Spleen (tissue), 11 donors: ENCODE measurements around the gene GNL3. TPM values are rescaled to one million over a fixed set of nuclear protein-coding genes. Genes with fewer than 3 reads are reported as not detected.

ENCODE experiments used
- DNase-seq: peaks from one replicate; pipeline ENCODE4 v3.0.0-alpha.2; 2020
- H3K27ac ChIP-seq, 8 donors: fragments of 200-600 bp; sonication (generic) in 7 of 8; 1 replicate in 4 of 8; 2 replicates in 4 of 8; pipeline versions ENCODE4 v1.5.0 to v1.8.0; 2016 to 2021; ENCODE audit warnings: inconsistent platforms in 4 of 8, mild to moderate bottlenecking in 4 of 8, moderate library complexity in 1 of 8
- H3K27me3 ChIP-seq, 7 donors: fragments of 200-600 bp; sonication (generic) in 6 of 7; replicated peaks in 1 of 7; 1 replicate in 4 of 7; 2 replicates in 3 of 7; pipeline versions ENCODE4 v1.5.0 to v1.8.0; 2016 to 2021; ENCODE audit warnings: inconsistent platforms in 3 of 7, mild to moderate bottlenecking in 1 of 7
- H3K36me3 ChIP-seq, 6 donors: fragments of 200-600 bp; sonication (generic) in 5 of 6; 1 replicate in 4 of 6; 2 replicates in 2 of 6; pipeline versions ENCODE4 v1.5.0 to v1.8.0; 2016 to 2021; ENCODE audit warnings: inconsistent platforms in 2 of 6
- H3K4me1 ChIP-seq, 6 donors: fragments of 200-600 bp; sonication (generic) in 5 of 6; 1 replicate in 3 of 6; 2 replicates in 3 of 6; pipeline versions ENCODE4 v1.5.0 to v1.8.0; 2016 to 2021; ENCODE audit warnings: inconsistent platforms in 3 of 6
- H3K4me3 ChIP-seq, 8 donors: fragments of 200-600 bp; sonication (generic) in 7 of 8; 1 replicate in 4 of 8; 2 replicates in 4 of 8; pipeline versions ENCODE4 v1.5.0 to v1.8.0; 2016 to 2021; ENCODE audit warnings: inconsistent platforms in 4 of 8, mild to moderate bottlenecking in 4 of 8, moderate library complexity in 2 of 8
- H3K9me3 ChIP-seq, 8 donors: fragments of 200-600 bp; sonication (generic) in 7 of 8; 1 replicate in 4 of 8; 2 replicates in 4 of 8; pipeline versions ENCODE4 v1.5.0 to v1.8.0; 2016 to 2021; ENCODE audit warnings: inconsistent platforms in 4 of 8
- POLR2A ChIP-seq, 3 donors: fragments of 450-650 bp; IDR thresholded peaks; one replicate each; pipeline ENCODE4 v1.5.1; 2017; ENCODE audit warnings: antibody characterized with exemption in 3 of 3, mild to moderate bottlenecking in 1 of 3
- POLR2AphosphoS5 ChIP-seq, 3 donors: sonication (generic); formaldehyde crosslinking; IDR thresholded peaks; one replicate each; pipeline ENCODE4 v1.5.1; 2017; ENCODE audit warnings: antibody characterized with exemption in 3 of 3
- WGBS, 5 donors: extraction: QIAGEN DNeasy Blood & Tissue Kit in 3 of 5; methylation state at CpG; one replicate each; pipeline versions ENCODE4 v1.1.5 to v1.1.7; 2013 to 2018; 5-methylcytosine and 5-hydroxymethylcytosine counted together
- intact Hi-C: fragments of 100-400 bp; cut with DNase I; formaldehyde crosslinking; loops from one replicate; pipeline ENCODE4 v1.15.0; 2023; ENCODE audit warnings: low total_unique reads
- polyA plus RNA-seq, 3 donors: library from polyadenylated mRNA; stranded (reverse); fragments of 200-250 nt; gene quantifications; one replicate each; pipeline ENCODE4 v1.2.1, GENCODE V29; 2013
- small RNA-seq, 4 donors: library from RNA; depleted of rRNA; stranded (forward); fragments of <200 nt; gene quantifications; one replicate each; pipeline ENCODE3, GENCODE V24; 2016
- total RNA-seq, 7 donors: library from RNA; depleted of rRNA in 3 of 7; stranded (reverse); fragments of >200 nt in 3 of 7; fragmentation: NEBNext Ultra II Directional in 4 of 7; extraction: Animal tissue kit (Norgen Biotek cat#: 25700) in 4 of 7; gene quantifications; one replicate each; pipeline versions ENCODE4 v1.1.0 to v1.2.1, GENCODE V29; 2016 to 2021
- TF ChIP-seq, protein P1 (sequence below), 11 experiments: fragments of 200-600 bp in 7 of 11; fragments of 450-650 bp in 4 of 11; sonication (generic) in 4 of 11; IDR thresholded peaks in 8 of 11; conservative IDR thresholded peaks in 3 of 11; 1 replicate in 7 of 11; 2 replicates in 4 of 11; pipeline versions ENCODE4 v1.4.0 to v1.8.0; 2016 to 2021; ENCODE audit warnings: antibody characterized with exemption in 11 of 11, inconsistent platforms in 4 of 11, mild to moderate bottlenecking in 1 of 11
- donor health status: healthy with polysubstance abuse.
- donor health status: DM: no; HTN: no; CAD: no; lungs with moderate emphysema.
- donor health status: DM: no; HTN: no; CAD: no.
- donor health status: Bipolar disorder and iron deficiency.
- donor health status: healthy.
- donor health status: DM: no; HTN: no; CAD: no.
- donor health status: DM: yes; HTN: yes; CAD: no.

GNL3 gene
- total and polyA plus RNA-seq, 10 donors = 49.8 to 87.8 (median 67.7) TPM

DNA sequence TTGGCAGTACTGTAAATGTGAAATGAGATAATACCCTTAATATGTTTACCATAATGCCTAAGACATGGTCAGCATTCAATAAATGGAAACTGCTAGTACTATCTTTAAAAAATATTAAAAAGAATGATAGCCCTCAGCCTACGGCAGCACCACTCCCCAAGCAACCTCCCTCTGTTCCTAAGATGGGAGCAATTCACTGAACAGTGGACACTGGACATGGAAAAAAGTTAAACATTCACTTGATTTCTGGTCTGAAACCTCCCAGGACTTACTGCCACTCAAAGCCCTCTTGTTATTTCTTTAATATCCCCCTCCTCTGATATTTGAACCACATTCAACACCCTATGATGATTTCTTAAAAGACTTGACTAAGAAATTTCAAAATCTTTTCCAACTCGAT is 57.9 kb downstream of the GNL3 start:
- no peak overlapping the region for H3K4me3 ChIP-seq
- no peaks in the 10 kb centered on the region for H3K9me3 ChIP-seq
- TF ChIP-seq POLR2A (IDR thresholded peaks at IDR 0.05) (no peak), POLR2AphosphoS5 (IDR thresholded peaks at IDR 0.05) (no peak)
- TF ChIP-seq, protein P1, sequence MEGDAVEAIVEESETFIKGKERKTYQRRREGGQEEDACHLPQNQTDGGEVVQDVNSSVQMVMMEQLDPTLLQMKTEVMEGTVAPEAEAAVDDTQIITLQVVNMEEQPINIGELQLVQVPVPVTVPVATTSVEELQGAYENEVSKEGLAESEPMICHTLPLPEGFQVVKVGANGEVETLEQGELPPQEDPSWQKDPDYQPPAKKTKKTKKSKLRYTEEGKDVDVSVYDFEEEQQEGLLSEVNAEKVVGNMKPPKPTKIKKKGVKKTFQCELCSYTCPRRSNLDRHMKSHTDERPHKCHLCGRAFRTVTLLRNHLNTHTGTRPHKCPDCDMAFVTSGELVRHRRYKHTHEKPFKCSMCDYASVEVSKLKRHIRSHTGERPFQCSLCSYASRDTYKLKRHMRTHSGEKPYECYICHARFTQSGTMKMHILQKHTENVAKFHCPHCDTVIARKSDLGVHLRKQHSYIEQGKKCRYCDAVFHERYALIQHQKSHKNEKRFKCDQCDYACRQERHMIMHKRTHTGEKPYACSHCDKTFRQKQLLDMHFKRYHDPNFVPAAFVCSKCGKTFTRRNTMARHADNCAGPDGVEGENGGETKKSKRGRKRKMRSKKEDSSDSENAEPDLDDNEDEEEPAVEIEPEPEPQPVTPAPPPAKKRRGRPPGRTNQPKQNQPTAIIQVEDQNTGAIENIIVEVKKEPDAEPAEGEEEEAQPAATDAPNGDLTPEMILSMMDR (IDR thresholded peaks at IDR 0.05 in 8 of 11, conservative IDR thresholded peaks at IDR 0.05 in 3 of 11) = no peak
- DNase-seq = no peak
- H3K27me3 ChIP-seq = no peaks in the 10 kb centered on the region
- intact Hi-C loops = no loop called here
- WGBS, 5 donors = 92 to 96% (median 93%) methylated on average over 2 of the region's 2 CpGs
- H3K27ac ChIP-seq = no peak overlapping the region
- no peaks in the 10 kb centered on the region for H3K4me1 ChIP-seq
- H3K36me3 ChIP-seq = peaks cover 7 to 100% (median 87%) of the 10 kb centered on the region in 6 donors

Small RNA genes within 50 kb of the gene (small RNA-seq; reads per million reads assigned to genes)
- gene AC006254.2 (0 reads per million in 4 donors), gene RF00569 (6,047 to 12,778 (median 8,153) reads per million in 4 donors), gene RF01183 (0 reads per million in 4 donors), gene SNORD19 (0 to 0.21 (median 0.03) reads per million in 4 donors), gene SNORD19B (0 reads per million in 4 donors), gene SNORD69 (2,218 to 2,946 (median 2,576) reads per million in 4 donors)

Other genes starting within 250 kb of the GNL3 start
- gene SEMA3G, start 240.9 kb upstream of the GNL3 start, total RNA-seq = 10 to 100 TPM in 5 of 7 donors, 1 to 10 TPM in 2; 7.9 to 20.2 (median 10.8) TPM
- gene SEMA3G, start 240.9 kb upstream of the GNL3 start, polyA plus RNA-seq = 1 to 10 TPM; 1.0 to 7.8 (median 3.5) TPM
- 1 to 10 TPM in 6 of 7 donors, under 1 TPM in 1; 0.74 to 2.2 (median 1.6) TPM for gene TNNC1, start 232.0 kb upstream of the GNL3 start, total RNA-seq
- gene TNNC1, start 232.0 kb upstream of the GNL3 start, polyA plus RNA-seq = 1 to 10 TPM; 2.2 to 5.8 (median 4.4) TPM
- 10 to 100 TPM; 72.5 to 92.7 (median 86.2) TPM for gene NISCH, start 230.4 kb upstream of the GNL3 start, total RNA-seq
- gene NISCH, start 230.4 kb upstream of the GNL3 start, polyA plus RNA-seq = 10 to 100 TPM; 18.9 to 45.1 (median 41.7) TPM
- 1,000 to 10,000 TPM in 1 of 7 donors, 100 to 1,000 TPM in 6; 351 to 1,070 (median 406) TPM for gene STAB1, start 190.7 kb upstream of the GNL3 start, total RNA-seq
- gene STAB1, start 190.7 kb upstream of the GNL3 start, polyA plus RNA-seq = 1,000 to 10,000 TPM in 2 of 3 donors, 100 to 1,000 TPM in 1; 287 to 1,994 (median 1,275) TPM
- 10 to 100 TPM in 6 of 7 donors, 1 to 10 TPM in 1; 9.3 to 26.0 (median 12.0) TPM for gene NT5DC2, start 152.2 kb upstream of the GNL3 start, total RNA-seq
- gene NT5DC2, start 152.2 kb upstream of the GNL3 start, polyA plus RNA-seq = 10 to 100 TPM in 1 of 3 donors, 1 to 10 TPM in 2; 7.8 to 11.8 (median 7.9) TPM
- 10 to 100 TPM in 3 of 7 donors, 1 to 10 TPM in 4; 2.7 to 12.8 (median 7.6) TPM for gene UQCC5, start 149.4 kb upstream of the GNL3 start, total RNA-seq
- gene UQCC5, start 149.4 kb upstream of the GNL3 start, polyA plus RNA-seq = 10 to 100 TPM; 24.8 to 41.5 (median 26.1) TPM
- gene PBRM1, start 119 bp upstream of the GNL3 start, total RNA-seq = 100 to 1,000 TPM in 3 of 7 donors, 10 to 100 TPM in 4; 60.0 to 125 (median 82.8) TPM
- 10 to 100 TPM in 1 of 3 donors, 1 to 10 TPM in 2; 5.7 to 10.6 (median 6.2) TPM for gene PBRM1, start 119 bp upstream of the GNL3 start, polyA plus RNA-seq
- gene GLT8D1, start 19.8 kb downstream of the GNL3 start, total RNA-seq = 10 to 100 TPM; 23.5 to 53.9 (median 42.4) TPM
- gene GLT8D1, start 19.8 kb downstream of the GNL3 start, polyA plus RNA-seq = 10 to 100 TPM; 21.8 to 26.3 (median 25.1) TPM
- gene SPCS1, start 20.1 kb downstream of the GNL3 start, total RNA-seq = 100 to 1,000 TPM in 3 of 7 donors, 10 to 100 TPM in 4; 56.5 to 154 (median 80.3) TPM
- 100 to 1,000 TPM in 2 of 3 donors, 10 to 100 TPM in 1; 92.4 to 125 (median 122) TPM for gene SPCS1, start 20.1 kb downstream of the GNL3 start, polyA plus RNA-seq
- 10 to 100 TPM; 17.4 to 28.0 (median 26.3) TPM for gene NEK4, start 84.9 kb downstream of the GNL3 start, total RNA-seq
- 1 to 10 TPM; 3.2 to 5.5 (median 4.9) TPM for gene NEK4, start 84.9 kb downstream of the GNL3 start, polyA plus RNA-seq
- 1 to 10 TPM in 4 of 7 donors, under 1 TPM in 3; 0.65 to 4.0 (median 1.5) TPM for gene ITIH1, start 91.6 kb downstream of the GNL3 start, total RNA-seq
- gene ITIH1, start 91.6 kb downstream of the GNL3 start, polyA plus RNA-seq = 10 to 100 TPM in 1 of 3 donors, 1 to 10 TPM in 2; 4.4 to 11.4 (median 5.9) TPM
- gene ITIH3, start 108.8 kb downstream of the GNL3 start, total RNA-seq = 10 to 100 TPM in 6 of 7 donors, 1 to 10 TPM in 1; 8.0 to 53.7 (median 17.6) TPM
- 10 to 100 TPM; 12.4 to 44.4 (median 15.2) TPM for gene ITIH3, start 108.8 kb downstream of the GNL3 start, polyA plus RNA-seq
- 10 to 100 TPM in 6 of 7 donors, 1 to 10 TPM in 1; 9.9 to 27.4 (median 20.1) TPM for gene ITIH4, start 144.6 kb downstream of the GNL3 start, total RNA-seq
- 10 to 100 TPM; 10.4 to 54.2 (median 30.3) TPM for gene ITIH4, start 144.6 kb downstream of the GNL3 start, polyA plus RNA-seq
- gene MUSTN1, start 149.0 kb downstream of the GNL3 start, total RNA-seq = 1 to 10 TPM in 5 of 7 donors, not detected in 2; 2.5 to 6.8 (median 3.4) TPM
- gene MUSTN1, start 149.0 kb downstream of the GNL3 start, polyA plus RNA-seq = 10 to 100 TPM; 10.0 to 17.8 (median 16.1) TPM
- 10 to 100 TPM; 20.3 to 65.6 (median 40.6) TPM for gene STIMATE, start 211.5 kb downstream of the GNL3 start, total RNA-seq
- gene STIMATE, start 211.5 kb downstream of the GNL3 start, polyA plus RNA-seq = 10 to 100 TPM in 1 of 3 donors, 1 to 10 TPM in 2; 4.0 to 12.8 (median 5.5) TPM